Right kidney (tissue), 1 donor: Measurements from ENCODE around the gene IRF3.

Source experiments
- DNase-seq: peaks from one replicate; pipeline ENCODE4 v3.0.0-alpha.2; 2016

IRF3 gene

GRCh38 chr19:49669516-49669915 lies 3.9 kb upstream of the IRF3 start:
- DNase-seq: no peak

GRCh38 chr19:49667473-49667872 lies 1.8 kb upstream of the IRF3 start:
- no peak for DNase-seq

DNA sequence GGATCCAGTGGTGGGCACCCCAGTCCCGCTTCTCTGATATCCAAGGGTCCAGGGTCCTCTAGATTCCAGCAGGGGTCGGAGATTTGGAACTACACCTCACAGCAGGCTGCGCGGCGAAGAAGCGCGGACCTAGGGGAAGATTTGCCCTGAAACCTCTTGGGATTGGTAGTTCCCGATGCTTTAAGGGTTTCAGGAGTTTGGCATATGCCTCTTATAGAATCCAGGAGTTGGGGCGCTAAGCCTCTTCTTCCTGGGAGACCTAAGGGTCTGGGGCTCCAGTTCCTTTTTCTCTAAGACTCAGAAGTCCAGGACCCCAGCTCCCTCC lies 425 bp upstream of the IRF3 start:
- DNase-seq: no peak

- DNase-seq: no peak
Observed at GRCh38 chr19:49665036-49665350, 664 bp downstream of the IRF3 start.

DNA sequence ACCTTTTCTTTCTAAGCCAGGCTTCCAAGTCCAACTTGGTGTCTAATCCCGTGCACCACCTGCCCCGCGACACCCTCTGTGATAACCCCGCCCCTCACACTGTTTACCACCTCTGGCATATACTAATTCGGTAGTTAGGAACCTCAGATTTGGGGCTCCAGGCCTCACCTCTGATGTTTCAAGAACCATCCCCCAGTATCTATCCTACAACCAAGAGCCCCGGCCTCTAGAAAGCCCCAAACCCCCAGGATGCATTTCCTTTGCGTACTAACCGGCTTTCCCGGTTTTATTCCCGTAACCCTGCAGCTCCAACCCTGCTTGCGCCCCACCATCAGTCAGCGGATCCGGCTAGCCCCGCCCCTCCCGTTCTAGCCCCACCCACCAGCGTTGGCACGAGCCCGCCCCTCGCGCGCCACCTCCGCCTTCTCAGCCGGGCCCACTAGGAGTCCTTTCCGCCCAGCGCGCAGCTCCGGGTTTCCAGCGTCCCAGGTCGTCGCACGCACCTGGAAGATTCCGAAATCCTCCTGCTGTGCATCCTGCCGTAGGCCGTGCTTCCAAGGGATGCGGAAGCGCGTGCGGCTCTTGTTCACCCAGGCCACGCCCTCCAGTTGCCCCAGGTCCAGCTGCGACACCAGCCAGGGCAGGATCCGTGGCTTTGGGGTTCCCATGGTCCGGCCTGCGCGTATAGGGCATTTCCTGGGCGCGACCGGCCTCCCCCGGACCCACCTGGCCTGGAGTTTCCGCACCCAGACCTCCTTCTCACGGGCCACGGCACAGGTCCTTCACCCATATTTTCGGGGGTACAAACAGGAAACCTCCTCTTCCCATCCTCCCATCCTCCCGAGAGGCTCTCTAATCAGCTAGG lies 1.3 kb downstream of the IRF3 start:
- peak; percentile 74 for DNase-seq

DNA sequence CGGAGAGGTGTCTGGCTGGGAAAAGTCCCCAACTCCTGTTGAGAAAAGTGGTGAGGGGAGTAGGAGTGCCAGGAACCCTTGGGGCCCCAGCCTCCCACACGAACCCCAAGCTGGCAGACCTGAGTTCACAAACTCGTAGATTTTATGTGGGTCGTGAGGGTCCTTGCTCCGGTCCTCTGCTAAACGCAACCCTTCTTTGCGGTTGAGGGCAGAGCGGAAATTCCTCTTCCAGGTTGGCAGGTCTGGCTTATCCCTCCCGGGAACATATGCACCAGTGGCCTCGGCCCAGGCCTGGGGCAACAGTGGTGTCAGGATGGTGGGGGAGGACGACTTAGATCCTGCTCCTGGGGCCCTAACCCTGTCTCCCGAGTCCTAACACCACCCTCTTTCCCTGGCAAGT lies 2.4 kb downstream of the IRF3 start:
- no peak for DNase-seq

DNA sequence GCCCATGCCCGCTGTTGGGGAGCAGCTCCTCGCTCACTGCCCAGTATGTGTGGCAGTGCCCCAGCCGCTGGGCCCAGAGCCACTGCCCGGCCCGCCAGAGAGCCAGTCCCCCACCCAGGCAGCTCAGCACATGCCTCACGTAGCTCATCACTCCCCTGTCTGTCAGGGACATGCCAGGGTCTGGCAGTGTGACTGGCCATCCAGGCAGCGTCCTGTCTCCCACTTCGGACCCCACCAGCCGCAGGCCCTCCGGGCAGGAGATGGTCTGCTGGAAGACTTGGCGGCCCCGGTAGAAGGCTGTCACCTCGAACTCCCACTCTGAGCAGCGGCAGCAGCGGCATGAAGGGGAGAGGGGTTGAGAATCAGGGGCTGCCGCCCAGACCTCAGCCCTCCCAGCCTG lies 3.6 kb downstream of the IRF3 start:
- no peak for DNase-seq

DNA sequence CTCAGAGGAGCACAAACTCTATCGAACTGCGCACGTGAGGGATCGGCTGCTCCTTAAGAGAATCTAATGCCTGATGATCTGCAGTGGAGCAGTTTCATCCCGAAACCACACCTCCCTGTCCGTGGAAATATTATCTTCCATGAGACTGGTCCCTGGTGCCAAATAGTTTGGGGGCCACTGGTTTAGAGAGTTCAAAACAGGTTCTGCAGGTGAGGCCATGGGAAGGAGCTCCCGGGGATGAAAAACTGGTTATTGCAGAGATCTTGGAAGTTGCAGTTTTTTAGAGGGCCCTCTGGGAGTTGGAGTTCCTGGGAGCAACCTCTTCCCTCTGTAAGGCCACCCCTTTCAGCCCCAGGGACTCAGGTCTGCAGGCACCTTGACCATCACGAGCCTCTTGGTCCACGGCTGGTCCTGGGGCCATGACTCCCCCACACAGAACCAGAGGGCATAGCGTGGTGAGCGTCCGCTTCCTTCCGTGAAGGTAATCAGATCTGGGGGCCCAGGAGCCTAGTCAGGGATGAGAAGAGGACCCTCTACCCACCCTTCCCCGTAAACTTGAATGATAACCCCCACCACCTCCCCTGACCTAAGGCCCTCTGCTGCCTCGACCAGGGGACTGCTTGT lies 5.2 kb downstream of the IRF3 start:
- DNase-seq: no peak

DNA sequence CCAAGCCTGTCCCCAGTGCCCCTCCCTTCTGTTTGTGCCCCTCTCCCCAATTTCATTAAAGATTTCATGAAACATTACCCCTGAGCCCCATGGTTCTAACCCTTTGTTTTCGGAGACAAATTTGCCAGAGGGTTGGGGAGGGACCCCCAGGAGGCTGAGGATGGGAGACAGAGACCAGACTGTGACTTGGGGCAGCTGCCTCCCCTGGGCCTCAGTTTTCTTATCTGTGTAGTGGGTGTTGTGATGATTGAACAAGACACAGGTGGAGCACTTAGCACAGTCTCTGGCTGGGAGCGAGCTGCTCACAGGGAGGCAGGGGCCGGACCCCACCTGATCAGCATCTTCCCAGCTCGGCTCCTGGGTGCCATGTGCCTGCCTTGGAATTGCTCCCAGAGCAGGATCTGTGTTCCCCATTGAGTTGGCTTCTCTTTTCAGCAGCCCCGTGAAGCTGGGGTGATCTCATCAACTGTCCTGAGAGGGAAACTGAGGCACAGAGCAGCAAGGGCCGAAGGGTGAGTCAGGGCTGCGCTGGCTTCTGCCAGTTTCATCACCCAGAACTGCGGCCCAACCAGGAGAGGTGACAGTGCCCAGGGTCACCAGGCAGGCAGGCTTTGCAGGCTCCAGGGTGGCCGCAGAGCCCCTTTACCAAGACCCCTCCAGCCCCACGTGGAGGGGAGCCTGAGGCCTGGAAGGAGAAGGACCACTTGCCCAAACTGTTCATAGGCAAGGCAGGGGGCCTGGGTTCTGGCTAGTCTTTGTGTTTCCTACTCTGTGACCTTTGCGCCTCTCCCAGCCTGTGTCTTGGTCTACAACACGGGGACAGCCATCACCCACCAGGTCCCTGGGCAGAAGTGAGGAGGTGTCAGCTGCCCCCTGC lies 6.9 kb downstream of the IRF3 start:
- DNase-seq: no peak

GRCh38 chr19:49658139-49658517 lies 7.5 kb downstream of the IRF3 start:
- DNase-seq: no peak

- no peak for DNase-seq
Observed at GRCh38 chr19:49657493-49658138, 8.0 kb downstream of the IRF3 start.

GRCh38 chr19:49656456-49657109 lies 9.1 kb downstream of the IRF3 start:
- no peak for DNase-seq

- no peak for DNase-seq
Observed at GRCh38 chr19:49655570-49656455, 9.8 kb downstream of the IRF3 start.

DNA sequence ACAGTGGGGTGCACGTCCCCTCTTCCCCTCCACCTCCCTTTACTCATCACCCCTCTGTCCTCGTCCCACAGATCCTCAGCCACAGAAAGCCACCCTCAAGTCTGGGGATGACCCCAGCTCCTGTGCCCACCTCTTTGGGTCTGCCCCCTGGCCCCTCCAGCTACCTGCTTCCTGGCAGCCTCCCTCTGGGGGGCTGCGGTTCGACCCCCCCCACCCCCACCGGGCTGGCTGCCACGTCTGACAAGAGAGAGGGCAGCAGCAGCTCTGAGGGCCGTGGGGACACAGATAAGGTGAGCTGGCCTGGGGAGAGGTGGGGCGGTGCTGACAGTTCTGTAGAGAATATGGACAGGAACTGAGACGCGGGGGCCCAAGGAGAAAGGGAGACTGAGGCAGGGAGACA lies 11.1 kb downstream of the IRF3 start:
- no peak for DNase-seq

DNA sequence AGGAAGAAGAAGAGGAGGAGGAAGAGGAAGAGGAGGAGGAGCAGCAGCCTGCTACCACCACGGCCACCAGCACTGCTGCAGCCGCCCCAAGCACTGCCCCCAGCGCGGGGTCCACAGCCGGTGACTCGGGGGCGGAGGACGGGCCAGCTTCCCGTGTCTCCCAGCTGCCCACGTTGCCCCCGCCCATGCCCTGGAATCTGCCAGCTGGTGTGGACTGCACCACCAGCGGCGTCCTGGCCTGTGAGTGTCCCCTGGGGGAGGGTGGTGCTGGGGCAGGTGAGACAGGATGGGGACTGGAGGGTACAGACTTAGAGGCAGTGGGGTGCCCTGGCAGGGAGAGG lies 12.2 kb downstream of the IRF3 start:
- no peak for DNase-seq

- no peak for DNase-seq
Observed at GRCh38 chr19:49652551-49653465, 12.8 kb downstream of the IRF3 start.

- no peak for DNase-seq
Observed at GRCh38 chr19:49651820-49652550, 13.7 kb downstream of the IRF3 start.

DNA sequence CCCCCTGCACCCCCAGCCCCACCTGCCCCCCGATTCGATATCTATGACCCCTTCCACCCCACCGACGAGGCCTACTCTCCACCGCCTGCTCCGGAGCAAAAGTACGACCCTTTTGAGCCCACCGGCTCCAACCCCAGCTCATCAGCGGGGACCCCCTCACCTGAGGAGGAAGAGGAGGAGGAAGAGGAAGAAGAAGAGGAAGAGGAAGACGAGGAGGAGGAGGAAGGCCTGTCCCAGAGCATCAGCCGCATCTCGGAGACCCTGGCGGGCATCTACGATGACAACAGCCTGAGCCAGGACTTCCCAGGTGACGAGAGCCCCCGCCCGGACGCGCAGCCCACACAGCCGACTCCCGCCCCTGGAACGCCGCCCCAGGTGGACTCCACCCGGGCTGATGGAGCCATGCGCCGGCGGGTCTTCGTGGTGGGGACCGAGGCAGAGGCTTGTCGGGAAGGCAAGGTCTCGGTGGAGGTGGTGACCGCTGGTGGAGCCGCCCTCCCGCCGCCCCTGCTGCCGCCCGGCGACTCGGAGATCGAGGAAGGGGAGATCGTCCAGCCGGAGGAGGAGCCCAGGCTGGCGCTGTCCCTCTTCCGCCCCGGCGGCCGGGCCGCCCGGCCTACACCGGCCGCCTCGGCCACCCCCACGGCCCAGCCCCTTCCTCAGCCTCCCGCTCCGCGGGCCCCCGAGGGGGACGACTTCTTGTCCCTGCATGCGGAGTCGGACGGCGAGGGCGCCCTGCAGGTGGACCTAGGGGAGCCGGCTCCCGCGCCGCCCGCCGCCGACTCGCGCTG lies 14.4 kb downstream of the IRF3 start:
- DNase-seq: no peak

GRCh38 chr19:49646586-49646985 lies 19.1 kb downstream of the IRF3 start:
- no peak for DNase-seq
